ENCODE results near the gene TBL2. TPM values are rescaled to one million over a fixed set of nuclear protein-coding genes. Genes with fewer than 3 reads are reported as not detected.
"Not testable (repeated sequence)": the region's sequence is repeated elsewhere in the genome, so short reads cannot be mapped to it uniquely, and the experiment has no call there.

The TBL2 gene
- total RNA-seq, 1 experiment from 2014 or later = 32.3 TPM

GRCh38 chr7:73536479-73536878 is 41.9 kb downstream of the TBL2 start:
- Mint-ChIP-seq H3K27me3 (ENCODE audit: low read depth) (no peaks in the 10 kb centered on the region), H3K36me3 (peaks cover 33% of the 10 kb centered on the region), H3K9me3 (no peaks in the 10 kb centered on the region), H3K4me3 (no peak overlapping the region), H3K27ac (peak overlapping the region; percentile 83; the same call in 1 of the 2 replicates), H3K4me1 (no peaks in the 10 kb centered on the region)
- ATAC-seq (no peak), DNase-seq (ENCODE audit: low spot score) (no peak)
- ChIA-PET POLR2A (interaction anchor here (0.5 kb wide), 1 partner anchor 30 kb away, joined by 4 read pairs; no protein-coding TSS in a partner anchor), CTCF (no interaction called here)
- TF ChIP-seq SOX15 (CRISPR knock-in tag; IDR thresholded peaks at IDR 0.05) = no peak
- no peak for TF ChIP-seq FOXJ3 (CRISPR knock-in tag; IDR thresholded peaks at IDR 0.05; ENCODE audit: borderline replicate concordance)
- TF ChIP-seq AR (CRISPR knock-in tag; IDR thresholded peaks at IDR 0.05) = no peak
- no peak for TF ChIP-seq JAZF1 (CRISPR knock-in tag; IDR thresholded peaks at IDR 0.05)
- TF ChIP-seq ZNF512 (CRISPR knock-in tag; IDR thresholded peaks at IDR 0.05; ENCODE audit: borderline replicate concordance) = no peak
- TF ChIP-seq ATF6 (CRISPR knock-in tag; IDR thresholded peaks at IDR 0.05) = no peak
- no peak for TF ChIP-seq HMGA2 (CRISPR knock-in tag; IDR thresholded peaks at IDR 0.05)
- no peak for TF ChIP-seq ZNF281 (CRISPR knock-in tag; IDR thresholded peaks at IDR 0.05)
- no peak for TF ChIP-seq ZNF423 (CRISPR knock-in tag; IDR thresholded peaks at IDR 0.05)
- no peak for TF ChIP-seq GTF2I (CRISPR knock-in tag; conservative IDR thresholded peaks at IDR 0.05)
- TF ChIP-seq PREB (CRISPR knock-in tag; IDR thresholded peaks at IDR 0.05; ENCODE audit: borderline replicate concordance) = no peak
- no peak for TF ChIP-seq FOXK1 (CRISPR knock-in tag; IDR thresholded peaks at IDR 0.05)

- peak; percentile 74 for TF ChIP-seq ZNF121 (CRISPR knock-in tag; IDR thresholded peaks at IDR 0.05)
- DNase-seq (ENCODE audit: low spot score); H3K4me1 Mint-ChIP-seq; ATAC-seq; H3K27ac Mint-ChIP-seq; H3K4me3 Mint-ChIP-seq; H3K27me3 Mint-ChIP-seq (ENCODE audit: low read depth); CTCF ChIA-PET; H3K9me3 Mint-ChIP-seq: not testable (repeated sequence)
- POLR2A ChIA-PET = interaction anchor here (0.6 kb wide), 1 partner anchor 162 kb away, joined by 3 read pairs; no protein-coding TSS in a partner anchor
- peaks cover 30% of the 10 kb centered on the region for H3K36me3 Mint-ChIP-seq
Observed at GRCh38 chr7:73535918-73536317, 42.5 kb downstream of the TBL2 start.
